ENCODE data around the gene CRABP1.

DNA sequence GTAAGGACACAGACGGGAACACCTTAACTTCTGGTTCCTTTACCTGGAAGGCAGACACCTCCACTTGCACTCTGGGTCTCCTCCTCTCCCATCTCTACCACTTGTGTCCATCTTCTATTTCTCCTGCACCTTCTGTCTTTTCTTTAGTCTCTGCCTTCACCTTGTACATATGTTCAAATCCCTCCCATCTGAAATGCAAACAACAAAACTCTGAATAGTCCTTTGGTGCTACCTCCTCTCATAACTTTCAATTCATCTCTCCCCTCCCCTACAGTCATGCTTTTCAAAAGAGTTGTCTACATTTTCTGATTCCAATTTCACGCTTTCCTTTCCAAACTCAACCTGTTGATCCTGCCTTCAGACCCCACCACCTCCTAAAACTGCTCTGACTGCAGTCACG, 5.3 kb upstream of the CRABP1 start:
- TF ChIP-seq, protein P1, sequence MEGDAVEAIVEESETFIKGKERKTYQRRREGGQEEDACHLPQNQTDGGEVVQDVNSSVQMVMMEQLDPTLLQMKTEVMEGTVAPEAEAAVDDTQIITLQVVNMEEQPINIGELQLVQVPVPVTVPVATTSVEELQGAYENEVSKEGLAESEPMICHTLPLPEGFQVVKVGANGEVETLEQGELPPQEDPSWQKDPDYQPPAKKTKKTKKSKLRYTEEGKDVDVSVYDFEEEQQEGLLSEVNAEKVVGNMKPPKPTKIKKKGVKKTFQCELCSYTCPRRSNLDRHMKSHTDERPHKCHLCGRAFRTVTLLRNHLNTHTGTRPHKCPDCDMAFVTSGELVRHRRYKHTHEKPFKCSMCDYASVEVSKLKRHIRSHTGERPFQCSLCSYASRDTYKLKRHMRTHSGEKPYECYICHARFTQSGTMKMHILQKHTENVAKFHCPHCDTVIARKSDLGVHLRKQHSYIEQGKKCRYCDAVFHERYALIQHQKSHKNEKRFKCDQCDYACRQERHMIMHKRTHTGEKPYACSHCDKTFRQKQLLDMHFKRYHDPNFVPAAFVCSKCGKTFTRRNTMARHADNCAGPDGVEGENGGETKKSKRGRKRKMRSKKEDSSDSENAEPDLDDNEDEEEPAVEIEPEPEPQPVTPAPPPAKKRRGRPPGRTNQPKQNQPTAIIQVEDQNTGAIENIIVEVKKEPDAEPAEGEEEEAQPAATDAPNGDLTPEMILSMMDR (IDR thresholded peaks at IDR 0.05), result no peak
- TF ChIP-seq POLR2A (IDR thresholded peaks at IDR 0.05), result no peak
